Measurements from ENCODE around the gene CPVL.

Gene CPVL

GRCh38 chr7:29040579-29040925 is 105.8 kb downstream of the CPVL start:
- no peak for DNase-seq

- DNase-seq: no peak
Observed at GRCh38 chr7:29039821-29040578, 106.3 kb downstream of the CPVL start.

- DNase-seq: no peak
Observed at GRCh38 chr7:29038463-29038862, 107.9 kb downstream of the CPVL start.

- peak; percentile 67 for DNase-seq
Observed at GRCh38 chr7:29035044-29035740, 111.1 kb downstream of the CPVL start.

- no peak for DNase-seq
Observed at GRCh38 chr7:29033584-29033983, 112.8 kb downstream of the CPVL start.

GRCh38 chr7:29032146-29032545 is 114.2 kb downstream of the CPVL start:
- DNase-seq: no peak

- no peak for DNase-seq
Observed at GRCh38 chr7:29030781-29031275, 115.5 kb downstream of the CPVL start.

- peak; percentile 21 for DNase-seq
Observed at GRCh38 chr7:29022291-29022988, 123.9 kb downstream of the CPVL start.

- DNase-seq: no peak
Observed at GRCh38 chr7:29019896-29020295, 126.4 kb downstream of the CPVL start.

- no peak for DNase-seq
Observed at GRCh38 chr7:29019387-29019786, 127.0 kb downstream of the CPVL start.

GRCh38 chr7:29017713-29018112 is 128.6 kb downstream of the CPVL start:
- DNase-seq: peak; percentile 30

GRCh38 chr7:29014725-29015124 is 131.6 kb downstream of the CPVL start:
- no peak for DNase-seq

GRCh38 chr7:29013931-29014330 is 132.4 kb downstream of the CPVL start:
- DNase-seq: no peak

- DNase-seq: no peak
Observed at GRCh38 chr7:29013082-29013695, 133.1 kb downstream of the CPVL start.

GRCh38 chr7:29009947-29010346 is 136.4 kb downstream of the CPVL start:
- no peak for DNase-seq

- no peak for DNase-seq
Observed at GRCh38 chr7:29008590-29008989, 137.7 kb downstream of the CPVL start.

GRCh38 chr7:29007127-29007526 is 139.2 kb downstream of the CPVL start:
- no peak for DNase-seq

- peak; percentile 56 for DNase-seq
Observed at GRCh38 chr7:29005829-29006228, 140.5 kb downstream of the CPVL start.

GRCh38 chr7:29005406-29005805 is 140.9 kb downstream of the CPVL start:
- no peak for DNase-seq

- DNase-seq: no peak
Observed at GRCh38 chr7:29003703-29004102, 142.6 kb downstream of the CPVL start.

GRCh38 chr7:29000717-29001076 is 145.6 kb downstream of the CPVL start:
- DNase-seq: no peak

GRCh38 chr7:28999895-29000716 is 146.2 kb downstream of the CPVL start:
- no peak for DNase-seq

GRCh38 chr7:28999427-28999826 is 146.9 kb downstream of the CPVL start:
- peak; percentile 26 for DNase-seq
